ENCODE data around the gene NCKAP5.

NCKAP5 gene

DNA sequence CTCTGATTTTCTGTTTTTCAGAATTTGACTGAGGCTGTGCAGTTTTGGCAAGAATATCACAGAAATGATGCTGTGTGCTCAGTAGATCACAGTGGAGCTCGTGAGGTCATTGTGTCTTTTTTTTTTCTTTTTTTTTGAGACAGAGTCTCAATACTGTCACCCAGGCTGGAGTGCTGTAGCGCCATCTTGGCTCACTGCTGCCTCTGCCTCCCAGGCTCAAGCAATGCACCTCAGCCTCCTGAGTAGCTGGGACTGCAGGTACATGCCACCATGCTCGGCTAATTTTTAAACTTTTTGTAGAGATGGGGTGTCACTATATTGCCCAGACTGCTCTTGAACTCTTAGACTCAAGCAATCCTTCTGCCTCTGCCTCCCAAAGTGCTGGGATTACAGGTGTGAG lies 203.6 kb downstream of the NCKAP5 start:
- TF ChIP-seq, protein P1, sequence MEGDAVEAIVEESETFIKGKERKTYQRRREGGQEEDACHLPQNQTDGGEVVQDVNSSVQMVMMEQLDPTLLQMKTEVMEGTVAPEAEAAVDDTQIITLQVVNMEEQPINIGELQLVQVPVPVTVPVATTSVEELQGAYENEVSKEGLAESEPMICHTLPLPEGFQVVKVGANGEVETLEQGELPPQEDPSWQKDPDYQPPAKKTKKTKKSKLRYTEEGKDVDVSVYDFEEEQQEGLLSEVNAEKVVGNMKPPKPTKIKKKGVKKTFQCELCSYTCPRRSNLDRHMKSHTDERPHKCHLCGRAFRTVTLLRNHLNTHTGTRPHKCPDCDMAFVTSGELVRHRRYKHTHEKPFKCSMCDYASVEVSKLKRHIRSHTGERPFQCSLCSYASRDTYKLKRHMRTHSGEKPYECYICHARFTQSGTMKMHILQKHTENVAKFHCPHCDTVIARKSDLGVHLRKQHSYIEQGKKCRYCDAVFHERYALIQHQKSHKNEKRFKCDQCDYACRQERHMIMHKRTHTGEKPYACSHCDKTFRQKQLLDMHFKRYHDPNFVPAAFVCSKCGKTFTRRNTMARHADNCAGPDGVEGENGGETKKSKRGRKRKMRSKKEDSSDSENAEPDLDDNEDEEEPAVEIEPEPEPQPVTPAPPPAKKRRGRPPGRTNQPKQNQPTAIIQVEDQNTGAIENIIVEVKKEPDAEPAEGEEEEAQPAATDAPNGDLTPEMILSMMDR (IDR thresholded peaks at IDR 0.05; ENCODE audit: low read depth, low read length, missing control alignments), result no peak
- in situ Hi-C loops (cut with HindIII; ENCODE audit: low pct_ligation_motif_present, low sequenced_read_pairs), result no loop called here
- DNase-seq, result no peak
- H3K27me3 ChIP-seq (replicated peaks), result no peaks in the 10 kb centered on the region
- H3K36me3 ChIP-seq (replicated peaks), result no peaks in the 10 kb centered on the region
- no peak overlapping the region for H3K27ac ChIP-seq
- no peak overlapping the region for H3K4me3 ChIP-seq (ENCODE audit: low read depth, low read length)

DNA sequence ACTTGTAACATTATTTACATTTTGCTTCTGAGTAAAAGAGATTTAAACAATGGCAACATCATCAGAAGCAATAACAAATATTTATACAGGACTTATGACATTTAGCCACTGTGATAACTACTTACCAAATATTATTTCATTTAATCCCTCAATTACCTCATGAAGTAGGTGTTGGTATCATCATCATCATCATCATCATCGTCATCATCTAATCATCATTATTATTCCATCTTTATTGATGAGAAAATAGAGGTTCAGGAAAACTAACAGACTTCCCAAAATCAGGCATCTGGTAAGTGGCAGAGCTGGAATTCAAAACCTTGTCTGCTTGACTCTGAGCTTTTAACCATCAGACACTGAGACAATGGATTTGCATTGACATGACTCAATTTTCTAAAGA lies 204.4 kb downstream of the NCKAP5 start:
- H3K27me3 ChIP-seq (replicated peaks), result no peaks in the 10 kb centered on the region
- in situ Hi-C loops (cut with HindIII; ENCODE audit: low pct_ligation_motif_present, low sequenced_read_pairs), result no loop called here

DNA sequence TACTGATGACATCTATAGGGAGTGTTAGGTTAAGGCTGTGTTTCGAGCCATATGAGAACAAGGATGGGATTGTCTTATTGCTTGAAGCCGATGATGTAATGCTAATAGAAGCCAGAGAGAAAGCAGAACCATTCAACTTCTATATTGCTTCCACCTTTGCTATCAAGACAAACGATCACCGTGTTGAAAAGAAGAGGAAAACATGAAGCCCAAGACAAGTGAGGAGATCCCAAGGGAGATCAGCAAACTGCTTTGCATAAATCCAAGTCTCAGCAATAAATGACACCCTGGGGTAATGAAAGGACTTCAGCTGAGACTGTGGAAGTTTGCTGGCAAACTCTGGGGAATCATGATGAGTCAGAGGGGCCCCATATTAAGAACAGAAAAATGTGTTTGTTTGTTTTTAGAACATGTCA lies 206.2 kb downstream of the NCKAP5 start:
- Histone ChIP-seq H3K36me3 (replicated peaks) (no peaks in the 10 kb centered on the region), H3K27ac (peak overlapping the region; percentile 69), H3K4me3 (ENCODE audit: low read depth, low read length) (no peak overlapping the region), H3K27me3 (replicated peaks) (no peaks in the 10 kb centered on the region)
- TF ChIP-seq, protein P1 (IDR thresholded peaks at IDR 0.05; ENCODE audit: low read depth, low read length, missing control alignments), result no peak
- DNase-seq, result peak; percentile 73
- in situ Hi-C loops (cut with HindIII; ENCODE audit: low pct_ligation_motif_present, low sequenced_read_pairs), result no loop called here

More for the DNA sequence above, 204.4 kb downstream of the NCKAP5 start:
- Histone ChIP-seq H3K4me3 (ENCODE audit: low read depth, low read length) (no peak overlapping the region), H3K27ac (no peak overlapping the region), H3K36me3 (replicated peaks) (no peaks in the 10 kb centered on the region)
- no peak for DNase-seq
- TF ChIP-seq, protein P1 (IDR thresholded peaks at IDR 0.05; ENCODE audit: low read depth, low read length, missing control alignments), result no peak

DNA sequence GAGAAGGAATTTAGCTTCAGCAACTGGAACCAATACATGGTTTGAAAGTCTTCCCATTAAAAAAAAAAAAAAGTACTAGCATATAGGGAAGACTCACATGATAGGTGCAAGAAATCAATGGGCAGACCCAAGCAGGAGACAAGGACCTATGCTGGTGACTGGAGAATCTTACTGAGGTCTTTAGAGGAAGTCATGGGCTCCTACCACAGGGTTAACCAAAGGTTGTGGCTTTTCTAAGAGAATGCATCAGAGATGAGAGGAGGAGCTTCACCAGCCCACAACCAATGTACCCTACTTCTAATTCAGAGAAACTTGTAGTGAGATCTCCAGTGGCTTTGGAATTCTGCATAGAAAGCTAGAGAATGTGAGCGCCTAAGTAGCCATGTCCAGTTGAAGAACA lies 207.4 kb downstream of the NCKAP5 start:
- H3K27me3 ChIP-seq (replicated peaks), result no peaks in the 10 kb centered on the region
- in situ Hi-C loops (cut with HindIII; ENCODE audit: low pct_ligation_motif_present, low sequenced_read_pairs), result no loop called here
- no peak for DNase-seq
- H3K4me3 ChIP-seq (ENCODE audit: low read depth, low read length), result no peak overlapping the region
- no peak overlapping the region for H3K27ac ChIP-seq
- TF ChIP-seq, protein P1 (IDR thresholded peaks at IDR 0.05; ENCODE audit: low read depth, low read length, missing control alignments), result no peak
- H3K36me3 ChIP-seq (replicated peaks), result no peaks in the 10 kb centered on the region

DNA sequence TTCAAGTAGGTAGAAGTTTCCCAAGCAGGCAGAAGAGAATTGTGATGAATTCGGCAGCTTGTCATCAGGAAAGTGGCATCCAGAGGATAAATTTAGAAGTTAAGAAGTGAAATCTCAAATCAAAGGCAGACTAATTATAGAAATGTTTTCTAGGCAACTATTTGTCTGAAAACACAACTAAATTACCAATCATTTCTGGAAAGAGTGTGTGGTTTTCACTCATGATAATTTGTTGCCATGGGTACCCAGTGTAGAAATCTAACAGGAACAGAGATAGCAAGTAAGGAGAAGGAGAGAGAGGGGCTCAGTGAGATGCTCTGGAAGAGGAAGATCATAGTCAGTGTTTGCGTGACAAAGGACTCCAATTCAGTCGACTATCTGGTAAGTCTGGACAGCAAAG lies 208.1 kb downstream of the NCKAP5 start:
- TF ChIP-seq, protein P1 (IDR thresholded peaks at IDR 0.05; ENCODE audit: low read depth, low read length, missing control alignments), result no peak
- Histone ChIP-seq H3K27ac (no peak overlapping the region), H3K27me3 (replicated peaks) (no peaks in the 10 kb centered on the region), H3K36me3 (replicated peaks) (no peaks in the 10 kb centered on the region), H3K4me3 (ENCODE audit: low read depth, low read length) (no peak overlapping the region)
- in situ Hi-C loops (cut with HindIII; ENCODE audit: low pct_ligation_motif_present, low sequenced_read_pairs), result no loop called here
- no peak for DNase-seq

DNA sequence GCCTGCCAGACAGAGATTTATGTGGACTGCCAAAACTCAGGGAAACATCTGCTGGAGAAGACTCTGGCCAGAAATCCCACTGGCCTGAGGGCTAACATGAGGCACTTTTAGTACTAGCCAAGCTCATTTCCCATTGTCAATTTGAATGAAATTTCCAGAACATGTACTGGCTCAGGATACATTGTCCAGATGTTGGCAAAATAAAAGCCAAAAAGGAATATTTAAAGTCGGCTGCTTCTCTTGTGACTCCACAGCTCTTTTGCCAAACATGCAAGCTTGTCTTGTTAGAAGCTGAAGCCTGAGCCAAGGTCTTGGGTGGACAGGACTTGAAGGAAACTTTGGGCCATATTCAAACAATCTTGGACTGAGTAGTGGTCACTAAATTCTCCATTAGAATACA lies 215.5 kb downstream of the NCKAP5 start:
- in situ Hi-C loops (cut with HindIII; ENCODE audit: low pct_ligation_motif_present, low sequenced_read_pairs), result no loop called here
- TF ChIP-seq, protein P1 (IDR thresholded peaks at IDR 0.05; ENCODE audit: low read depth, low read length, missing control alignments), result no peak
- Histone ChIP-seq H3K27ac (no peak overlapping the region), H3K4me3 (ENCODE audit: low read depth, low read length) (no peak overlapping the region), H3K36me3 (replicated peaks) (no peaks in the 10 kb centered on the region), H3K27me3 (replicated peaks) (no peaks in the 10 kb centered on the region)
- DNase-seq, result no peak

All from brain microvascular endothelial cell (primary cell).